ENCODE measurements around the gene CDHR1. TPM values are rescaled to one million over a fixed set of nuclear protein-coding genes. Genes with fewer than 3 reads are reported as not detected.
A peak's percentile ranks its signal among the peaks of the same experiment; 100 is the strongest.

Gene CDHR1
- total RNA-seq, 1 experiment from 2014 or later, result not detected

- H3K9me3 Mint-ChIP-seq (ENCODE audit: unreplicated experiment), result peaks cover under 1% of the 10 kb centered on the region
- H3K27me3 Mint-ChIP-seq (ENCODE audit: insufficient read depth, unreplicated experiment), result peaks cover 25% of the 10 kb centered on the region
- no peak for DNase-seq (ENCODE audit: unreplicated experiment)
- no peak for TF ChIP-seq CTCF (IDR thresholded peaks at IDR 0.05; ENCODE audit: unreplicated experiment)
- ChIA-PET POLR2A (no interaction called here), CTCF (interaction anchor here (0.6 to 3.9 kb wide), 9 partner anchors 8 to 326 kb away, joined by 3 to 20 read pairs (median 4); no protein-coding TSS in a partner anchor)
- no peaks in the 10 kb centered on the region for H3K36me3 Mint-ChIP-seq (ENCODE audit: insufficient read depth, unreplicated experiment)
- intact Hi-C loops (cut with micrococcal nuclease), result no loop called here
- H3K27ac Mint-ChIP-seq (ENCODE audit: low read depth, unreplicated experiment), result no peak overlapping the region
- no TSS peak for BruUV-seq (replicated peaks)
- H3K4me3 Mint-ChIP-seq (ENCODE audit: unreplicated experiment), result no peak overlapping the region
- no peaks in the 10 kb centered on the region for H3K4me1 Mint-ChIP-seq (ENCODE audit: insufficient read depth, unreplicated experiment)
Measured at GRCh38 chr10:84214046-84214572, 19.8 kb downstream of the CDHR1 start.

- no peaks in the 10 kb centered on the region for H3K4me1 Mint-ChIP-seq (ENCODE audit: insufficient read depth, unreplicated experiment)
- peak; percentile 26 for TF ChIP-seq CTCF (IDR thresholded peaks at IDR 0.05; ENCODE audit: unreplicated experiment)
- peaks cover 5% of the 10 kb centered on the region for H3K9me3 Mint-ChIP-seq (ENCODE audit: unreplicated experiment)
- POLR2A ChIA-PET, result no interaction called here
- peak; percentile 56 for DNase-seq (ENCODE audit: unreplicated experiment)
- no peak overlapping the region for H3K27ac Mint-ChIP-seq (ENCODE audit: low read depth, unreplicated experiment)
- no peak overlapping the region for H3K4me3 Mint-ChIP-seq (ENCODE audit: unreplicated experiment)
- CTCF ChIA-PET, result interaction anchor here (0.6 to 3.9 kb wide), 9 partner anchors 9 to 326 kb away, joined by 3 to 20 read pairs (median 4); no protein-coding TSS in a partner anchor
- H3K27me3 Mint-ChIP-seq (ENCODE audit: insufficient read depth, unreplicated experiment), result peaks cover 25% of the 10 kb centered on the region
- BruUV-seq (replicated peaks), result no TSS peak
- intact Hi-C loops (cut with micrococcal nuclease), result no loop called here
- H3K36me3 Mint-ChIP-seq (ENCODE audit: insufficient read depth, unreplicated experiment), result no peaks in the 10 kb centered on the region
Measured at GRCh38 chr10:84214612-84215235, 20.4 kb downstream of the CDHR1 start.

DNA sequence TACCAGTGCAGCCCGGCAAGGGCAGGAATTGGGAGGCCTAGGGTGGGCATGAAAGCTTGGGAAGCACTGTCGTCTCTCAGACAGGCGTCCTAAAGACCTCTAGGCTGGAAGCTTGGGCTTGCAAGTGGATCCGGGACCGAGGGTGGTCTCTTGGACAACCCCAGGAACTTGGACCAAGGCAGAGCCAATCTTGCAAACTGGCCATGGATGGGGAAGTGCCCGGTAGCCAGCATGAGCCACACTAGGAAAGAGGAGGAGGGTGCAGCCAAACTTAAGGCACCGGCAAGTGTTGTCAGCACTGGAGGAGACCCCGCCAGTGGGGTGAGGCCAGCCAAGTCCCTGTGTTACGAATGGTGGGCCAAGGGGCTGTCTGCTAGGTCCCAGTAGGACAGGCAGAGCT, 22.5 kb downstream of the CDHR1 start:
- Mint-ChIP-seq H3K4me1 (ENCODE audit: insufficient read depth, unreplicated experiment) (no peaks in the 10 kb centered on the region), H3K4me3 (ENCODE audit: unreplicated experiment) (no peak overlapping the region), H3K27me3 (ENCODE audit: insufficient read depth, unreplicated experiment) (peaks cover 30% of the 10 kb centered on the region), H3K9me3 (ENCODE audit: unreplicated experiment) (peaks cover 5% of the 10 kb centered on the region), H3K36me3 (ENCODE audit: insufficient read depth, unreplicated experiment) (no peaks in the 10 kb centered on the region), H3K27ac (ENCODE audit: low read depth, unreplicated experiment) (no peak overlapping the region)
- no TSS peak for BruUV-seq (replicated peaks)
- no peak for DNase-seq (ENCODE audit: unreplicated experiment)
- TF ChIP-seq CTCF (IDR thresholded peaks at IDR 0.05; ENCODE audit: unreplicated experiment), result no peak
- ChIA-PET POLR2A (no interaction called here), CTCF (interaction anchor here (0.9 to 3.9 kb wide), 4 partner anchors 8 to 321 kb away, joined by 3 to 20 read pairs (median 5); no protein-coding TSS in a partner anchor)
- intact Hi-C loops (cut with micrococcal nuclease), result no loop called here

- DNase-seq (ENCODE audit: unreplicated experiment), result no peak
- no peaks in the 10 kb centered on the region for H3K36me3 Mint-ChIP-seq (ENCODE audit: insufficient read depth, unreplicated experiment)
- POLR2A ChIA-PET, result interaction anchor here (0.9 kb wide), 1 partner anchor 77 kb away, joined by 3 read pairs; no protein-coding TSS in a partner anchor
- no peak for TF ChIP-seq CTCF (IDR thresholded peaks at IDR 0.05; ENCODE audit: unreplicated experiment)
- no peak overlapping the region for H3K27ac Mint-ChIP-seq (ENCODE audit: low read depth, unreplicated experiment)
- H3K27me3 Mint-ChIP-seq (ENCODE audit: insufficient read depth, unreplicated experiment), result peaks cover 26% of the 10 kb centered on the region
- CTCF ChIA-PET, result interaction anchor here (0.6 to 1.5 kb wide), 3 partner anchors 9 to 74 kb away, joined by 3 to 6 read pairs (median 4); no protein-coding TSS in a partner anchor
- no TSS peak for BruUV-seq (replicated peaks)
- H3K9me3 Mint-ChIP-seq (ENCODE audit: unreplicated experiment), result peaks cover 5% of the 10 kb centered on the region
- no peak overlapping the region for H3K4me3 Mint-ChIP-seq (ENCODE audit: unreplicated experiment)
- no peaks in the 10 kb centered on the region for H3K4me1 Mint-ChIP-seq (ENCODE audit: insufficient read depth, unreplicated experiment)
- intact Hi-C loops (cut with micrococcal nuclease), result no loop called here
Measured at GRCh38 chr10:84217746-84218145, 23.4 kb downstream of the CDHR1 start.

Measured in MCF 10A (cell line).